ENCODE results near the gene ECHDC1.

The ECHDC1 gene

DNA sequence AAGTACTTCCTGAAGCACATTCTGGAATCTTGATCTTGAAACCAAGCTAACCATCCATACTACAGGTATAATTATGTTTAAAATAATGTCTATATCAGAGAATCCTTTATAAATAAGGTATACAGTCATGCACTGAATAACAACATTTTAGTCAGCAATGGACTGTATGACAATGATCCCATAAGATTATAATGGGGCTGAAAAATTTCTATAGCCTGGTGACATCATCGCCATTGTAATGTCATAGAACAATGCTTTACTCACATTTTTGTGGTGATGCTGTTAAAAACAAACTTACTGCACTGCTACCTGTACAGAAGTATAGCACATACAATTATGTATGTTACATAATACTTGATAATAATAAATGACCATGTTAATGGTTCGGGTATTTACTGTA is 44.9 kb downstream of the ECHDC1 start:
- H3K27me3 ChIP-seq (replicated peaks): no peaks in the 10 kb centered on the region
- in situ Hi-C loops (cut with HindIII; ENCODE audit: low pct_ligation_motif_present, low sequenced_read_pairs): no loop called here
- DNase-seq: no peak
- no peak overlapping the region for H3K4me3 ChIP-seq (ENCODE audit: low read depth, low read length)
- H3K36me3 ChIP-seq (replicated peaks): no peaks in the 10 kb centered on the region
- TF ChIP-seq, protein P1, sequence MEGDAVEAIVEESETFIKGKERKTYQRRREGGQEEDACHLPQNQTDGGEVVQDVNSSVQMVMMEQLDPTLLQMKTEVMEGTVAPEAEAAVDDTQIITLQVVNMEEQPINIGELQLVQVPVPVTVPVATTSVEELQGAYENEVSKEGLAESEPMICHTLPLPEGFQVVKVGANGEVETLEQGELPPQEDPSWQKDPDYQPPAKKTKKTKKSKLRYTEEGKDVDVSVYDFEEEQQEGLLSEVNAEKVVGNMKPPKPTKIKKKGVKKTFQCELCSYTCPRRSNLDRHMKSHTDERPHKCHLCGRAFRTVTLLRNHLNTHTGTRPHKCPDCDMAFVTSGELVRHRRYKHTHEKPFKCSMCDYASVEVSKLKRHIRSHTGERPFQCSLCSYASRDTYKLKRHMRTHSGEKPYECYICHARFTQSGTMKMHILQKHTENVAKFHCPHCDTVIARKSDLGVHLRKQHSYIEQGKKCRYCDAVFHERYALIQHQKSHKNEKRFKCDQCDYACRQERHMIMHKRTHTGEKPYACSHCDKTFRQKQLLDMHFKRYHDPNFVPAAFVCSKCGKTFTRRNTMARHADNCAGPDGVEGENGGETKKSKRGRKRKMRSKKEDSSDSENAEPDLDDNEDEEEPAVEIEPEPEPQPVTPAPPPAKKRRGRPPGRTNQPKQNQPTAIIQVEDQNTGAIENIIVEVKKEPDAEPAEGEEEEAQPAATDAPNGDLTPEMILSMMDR (IDR thresholded peaks at IDR 0.05; ENCODE audit: low read depth, low read length, missing control alignments): no peak
- no peak overlapping the region for H3K27ac ChIP-seq

DNA sequence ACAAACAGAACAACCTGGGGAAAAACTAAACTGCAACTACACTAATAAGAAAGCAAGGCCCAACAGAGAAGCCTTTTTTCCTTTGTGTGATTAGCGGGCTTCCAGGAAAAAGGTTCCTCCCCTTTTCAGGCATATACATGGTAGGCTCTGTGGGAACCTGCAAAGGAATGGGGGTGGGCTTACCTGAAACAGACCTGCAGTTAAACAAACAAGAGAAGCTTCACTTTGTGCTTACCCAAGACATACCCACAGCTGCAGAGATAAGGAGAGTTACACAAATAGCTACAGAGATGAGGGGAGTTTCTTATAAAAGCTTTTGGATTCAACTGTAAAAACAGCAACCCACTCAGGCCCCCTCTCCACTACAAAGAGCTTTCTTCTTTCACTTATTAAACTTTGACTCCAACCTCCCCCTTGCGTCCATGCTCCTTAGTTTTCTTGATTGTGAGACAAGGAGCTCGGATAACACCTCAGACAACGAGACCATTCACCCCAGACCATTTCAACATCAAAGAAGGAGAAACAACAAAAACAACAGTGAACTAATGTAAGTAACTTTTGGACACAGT is 45.8 kb downstream of the ECHDC1 start:
- in situ Hi-C loops (cut with HindIII; ENCODE audit: low pct_ligation_motif_present, low sequenced_read_pairs): no loop called here
- Histone ChIP-seq H3K27ac (no peak overlapping the region), H3K27me3 (replicated peaks) (no peaks in the 10 kb centered on the region), H3K36me3 (replicated peaks) (no peaks in the 10 kb centered on the region), H3K4me3 (ENCODE audit: low read depth, low read length) (no peak overlapping the region)
- DNase-seq: no peak
- TF ChIP-seq, protein P1 (IDR thresholded peaks at IDR 0.05; ENCODE audit: low read depth, low read length, missing control alignments): no peak

DNA sequence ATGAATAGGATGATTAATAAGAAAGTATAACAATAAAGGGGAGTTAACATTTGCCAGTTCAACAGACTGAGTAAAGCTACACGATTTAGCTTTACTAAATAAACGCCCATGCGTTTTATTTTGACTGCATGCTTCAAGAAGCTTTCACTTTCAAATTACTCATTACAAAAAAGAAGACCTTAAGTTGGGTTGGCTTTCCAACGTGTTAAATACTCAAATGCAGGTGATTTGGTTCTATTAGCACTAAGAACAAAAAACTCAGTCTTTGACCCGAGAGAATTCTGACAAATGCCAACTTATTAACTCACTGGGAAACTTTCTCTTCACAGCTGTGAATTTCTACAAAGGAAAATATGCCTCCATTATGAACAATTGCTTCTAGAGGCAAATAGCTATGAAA is 51.9 kb downstream of the ECHDC1 start:
- no peak for DNase-seq

DNA sequence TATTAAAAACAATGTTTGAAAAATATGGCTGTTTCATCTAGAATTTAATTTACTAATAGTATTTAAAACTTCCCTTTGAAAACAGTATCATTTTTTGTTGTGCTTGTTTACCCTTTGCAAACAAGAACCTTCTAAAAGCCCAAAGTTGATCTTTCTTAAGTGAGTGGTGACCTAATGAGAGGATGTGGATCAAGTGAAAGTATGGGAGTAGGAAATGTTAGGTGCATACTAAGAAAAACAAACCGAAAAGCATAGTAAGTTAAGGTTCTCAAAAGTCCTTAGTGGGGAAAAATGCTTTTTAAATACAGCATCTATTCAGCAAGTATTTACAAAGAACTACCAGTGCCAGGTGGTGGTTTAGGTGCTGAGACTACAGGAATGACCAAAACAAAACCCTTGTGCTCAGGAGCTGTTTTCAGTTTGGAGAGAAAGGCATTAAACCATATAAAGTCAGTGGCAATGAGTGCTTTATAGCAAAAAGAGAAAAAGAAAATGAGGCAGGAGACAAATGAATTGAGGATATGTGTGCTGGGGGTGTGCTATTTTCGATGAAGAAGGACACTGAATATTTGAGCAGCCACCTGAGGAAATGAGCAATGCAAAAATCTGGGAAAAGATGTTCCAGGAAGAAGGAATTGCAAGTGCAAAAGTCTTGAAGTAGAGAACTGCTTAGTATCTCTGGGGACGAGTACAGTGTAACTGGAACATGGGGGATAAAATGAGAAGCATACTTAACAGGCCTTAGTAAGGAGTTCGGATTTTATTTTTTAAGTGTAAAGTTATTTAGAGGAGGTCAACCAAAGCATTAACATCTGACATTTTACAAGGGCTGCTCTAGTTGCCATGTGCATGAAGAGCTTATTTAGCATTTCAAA is 52.8 kb downstream of the ECHDC1 start:
- H3K36me3 ChIP-seq (replicated peaks): peaks cover 24% of the 10 kb centered on the region
- H3K27ac ChIP-seq: no peak overlapping the region
- in situ Hi-C loops (cut with HindIII; ENCODE audit: low pct_ligation_motif_present, low sequenced_read_pairs): no loop called here
- no peak for DNase-seq
- H3K4me3 ChIP-seq (ENCODE audit: low read depth, low read length): no peak overlapping the region
- TF ChIP-seq, protein P1 (IDR thresholded peaks at IDR 0.05; ENCODE audit: low read depth, low read length, missing control alignments): no peak
- H3K27me3 ChIP-seq (replicated peaks): no peaks in the 10 kb centered on the region

More for the DNA sequence above, 51.9 kb downstream of the ECHDC1 start:
- no peaks in the 10 kb centered on the region for H3K27me3 ChIP-seq (replicated peaks)
- TF ChIP-seq, protein P1 (IDR thresholded peaks at IDR 0.05; ENCODE audit: low read depth, low read length, missing control alignments): no peak
- H3K36me3 ChIP-seq (replicated peaks): peaks cover 18% of the 10 kb centered on the region
- in situ Hi-C loops (cut with HindIII; ENCODE audit: low pct_ligation_motif_present, low sequenced_read_pairs): no loop called here
- no peak overlapping the region for H3K27ac ChIP-seq
- H3K4me3 ChIP-seq (ENCODE audit: low read depth, low read length): no peak overlapping the region

DNA sequence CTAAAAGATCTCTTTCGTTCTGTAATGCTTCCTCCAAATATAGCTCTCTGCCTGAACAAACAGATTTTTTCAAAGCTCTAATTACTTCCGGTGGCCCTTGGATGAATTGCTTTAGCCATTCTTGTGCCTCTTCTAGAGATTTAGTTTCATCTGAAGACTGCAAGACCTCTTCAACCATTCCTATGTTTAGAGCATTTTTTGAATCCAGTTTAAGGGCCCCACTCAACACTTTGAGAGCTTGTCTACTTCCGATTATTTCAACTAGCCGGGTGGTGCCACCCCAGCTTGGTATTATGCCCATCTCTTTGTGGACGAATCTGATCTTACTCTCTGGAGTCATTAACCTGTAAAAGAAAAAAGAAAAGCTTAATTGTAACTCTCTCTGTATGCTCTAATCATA is 53.5 kb downstream of the ECHDC1 start:
- Histone ChIP-seq H3K27me3 (replicated peaks) (no peaks in the 10 kb centered on the region), H3K27ac (no peak overlapping the region), H3K4me3 (ENCODE audit: low read depth, low read length) (no peak overlapping the region), H3K36me3 (replicated peaks) (peaks cover 26% of the 10 kb centered on the region)
- in situ Hi-C loops (cut with HindIII; ENCODE audit: low pct_ligation_motif_present, low sequenced_read_pairs): no loop called here
- DNase-seq: no peak
- TF ChIP-seq, protein P1 (IDR thresholded peaks at IDR 0.05; ENCODE audit: low read depth, low read length, missing control alignments): no peak
